AG04450 (cell line): Measurements from ENCODE around the gene LIN37. TPM values are rescaled to one million over a fixed set of nuclear protein-coding genes. Genes with fewer than 3 reads are reported as not detected.

ENCODE experiments used
- CTCF ChIA-PET: fragments of 300-600, 350-600 bp; formaldehyde crosslinking; extraction: SDS; loops from one replicate; lab custom pipeline; 2022; ENCODE audit warnings: antibody characterized with exemption, inconsistent platforms; lab: Charles Lee
- POLR2A ChIA-PET: fragments of 350-600 bp; formaldehyde crosslinking; extraction: SDS; loops from one replicate; lab custom pipeline; 2021; ENCODE audit warnings: antibody characterized with exemption, inconsistent platforms; lab: Yijun Ruan, JAX
- DNase-seq: peaks from one replicate; pipeline ENCODE4 v3.0.0-alpha.2; 2011; ENCODE audit warnings: low read depth, low spot score
- H3K27ac ChIP-seq: one replicate; pipeline ENCODE4 v1.5.1; 2012; ENCODE audit warnings: low read depth, low read length, control low read depth
- H3K27me3 ChIP-seq: one replicate; pipeline ENCODE4 v1.6.0; 2012; ENCODE audit warnings: low read length; ENCODE audit not compliant: control insufficient read depth, insufficient read depth
- H3K4me3 ChIP-seq: 2 replicates; pipeline ENCODE4 v1.5.1; 2011; ENCODE audit warnings: mild to moderate bottlenecking, low read depth, low read length, control low read depth
- H3K9me3 ChIP-seq: 2 replicates; pipeline ENCODE4 v1.5.1; 2012; ENCODE audit warnings: low read length; ENCODE audit not compliant: control insufficient read depth, insufficient read depth
- polyA plus RNA-seq: library from polyadenylated mRNA; depleted of rRNA; stranded (reverse); fragments of >200 nt; gene quantifications from 2 replicates; pipeline ENCODE4 v1.2.3, GENCODE V29; 2011
- TF ChIP-seq, protein P1 (sequence below): IDR thresholded peaks from 2 replicates; pipeline ENCODE4 v1.5.1; 2011; ENCODE audit warnings: low read depth, low read length, control low read depth, inconsistent platforms

LIN37 gene
- polyA plus RNA-seq, 1 experiment: 5.5 TPM

DNA sequence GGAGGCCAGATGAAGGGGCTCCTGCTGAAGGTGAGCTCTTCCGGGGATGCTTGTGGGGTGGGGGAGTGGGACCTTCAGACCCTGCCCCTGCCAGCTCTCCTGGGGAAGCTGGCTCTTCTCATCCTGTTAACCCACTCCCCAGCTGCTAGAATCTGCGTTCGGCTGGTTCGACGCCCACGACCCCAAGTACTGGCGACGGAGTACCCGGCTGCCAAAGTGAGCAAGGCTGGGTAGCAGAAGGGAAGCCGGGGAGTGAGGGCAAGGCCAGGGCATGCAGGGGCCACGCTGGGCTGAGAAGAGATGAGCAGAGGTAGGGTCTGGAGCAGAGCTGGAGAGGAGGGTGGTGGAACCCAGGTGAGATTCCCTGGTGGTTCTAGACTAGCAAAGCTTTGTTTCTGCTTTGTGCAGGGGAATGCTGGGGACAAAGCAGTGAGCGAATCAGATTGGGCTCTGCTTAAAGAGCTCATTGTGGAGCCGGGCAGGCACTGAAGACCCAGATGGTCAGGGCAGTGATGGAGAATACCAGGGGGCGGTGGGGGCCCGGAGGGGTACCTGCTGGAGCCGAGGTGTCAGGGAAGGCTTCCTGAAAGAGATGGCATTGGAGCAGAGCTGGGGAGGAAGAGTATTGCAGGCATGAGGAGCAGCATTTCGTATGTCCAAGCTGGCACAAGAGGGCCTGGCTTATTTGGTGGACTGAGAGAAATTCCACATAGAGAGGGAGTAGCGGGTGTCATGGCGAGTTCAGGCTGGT lies 20.2 kb upstream of the LIN37 start:
- H3K27ac ChIP-seq: no peak overlapping the region
- TF ChIP-seq, protein P1, sequence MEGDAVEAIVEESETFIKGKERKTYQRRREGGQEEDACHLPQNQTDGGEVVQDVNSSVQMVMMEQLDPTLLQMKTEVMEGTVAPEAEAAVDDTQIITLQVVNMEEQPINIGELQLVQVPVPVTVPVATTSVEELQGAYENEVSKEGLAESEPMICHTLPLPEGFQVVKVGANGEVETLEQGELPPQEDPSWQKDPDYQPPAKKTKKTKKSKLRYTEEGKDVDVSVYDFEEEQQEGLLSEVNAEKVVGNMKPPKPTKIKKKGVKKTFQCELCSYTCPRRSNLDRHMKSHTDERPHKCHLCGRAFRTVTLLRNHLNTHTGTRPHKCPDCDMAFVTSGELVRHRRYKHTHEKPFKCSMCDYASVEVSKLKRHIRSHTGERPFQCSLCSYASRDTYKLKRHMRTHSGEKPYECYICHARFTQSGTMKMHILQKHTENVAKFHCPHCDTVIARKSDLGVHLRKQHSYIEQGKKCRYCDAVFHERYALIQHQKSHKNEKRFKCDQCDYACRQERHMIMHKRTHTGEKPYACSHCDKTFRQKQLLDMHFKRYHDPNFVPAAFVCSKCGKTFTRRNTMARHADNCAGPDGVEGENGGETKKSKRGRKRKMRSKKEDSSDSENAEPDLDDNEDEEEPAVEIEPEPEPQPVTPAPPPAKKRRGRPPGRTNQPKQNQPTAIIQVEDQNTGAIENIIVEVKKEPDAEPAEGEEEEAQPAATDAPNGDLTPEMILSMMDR: no peak
- no peaks in the 10 kb centered on the region; the same call in 1 of the 2 replicates for H3K9me3 ChIP-seq
- no peak overlapping the region for H3K4me3 ChIP-seq
- ChIA-PET POLR2A (no interaction called here), CTCF (interaction anchor here (0.6 kb wide), 1 partner anchor 206 kb away, joined by 4 read pairs; no protein-coding TSS in a partner anchor)
- no peaks in the 10 kb centered on the region for H3K27me3 ChIP-seq
- no peak for DNase-seq

DNA sequence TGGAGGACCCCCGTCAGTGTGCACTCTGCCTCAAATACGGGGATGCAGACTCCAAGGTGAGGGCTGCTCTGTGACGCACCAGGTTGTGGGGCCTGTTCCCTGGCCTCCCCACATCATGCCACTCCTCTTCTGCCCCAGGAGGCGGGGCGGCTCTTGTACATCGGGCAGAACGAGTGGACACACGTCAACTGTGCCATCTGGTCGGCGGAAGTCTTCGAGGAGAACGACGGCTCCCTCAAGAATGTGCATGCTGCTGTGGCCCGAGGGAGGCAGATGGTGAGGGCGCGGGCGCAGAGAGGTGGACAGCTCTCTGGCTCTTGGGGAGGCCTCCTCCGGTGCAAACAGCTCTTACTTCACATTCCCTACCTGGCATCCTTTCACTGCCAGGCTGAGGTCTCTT lies 19.4 kb upstream of the LIN37 start:
- POLR2A ChIA-PET: no interaction called here
- Histone ChIP-seq H3K4me3 (no peak overlapping the region), H3K9me3 (no peaks in the 10 kb centered on the region; the same call in 1 of the 2 replicates), H3K27me3 (no peaks in the 10 kb centered on the region), H3K27ac (no peak overlapping the region)
- CTCF ChIA-PET: no interaction called here
- DNase-seq: no peak
- TF ChIP-seq, protein P1: no peak

DNA sequence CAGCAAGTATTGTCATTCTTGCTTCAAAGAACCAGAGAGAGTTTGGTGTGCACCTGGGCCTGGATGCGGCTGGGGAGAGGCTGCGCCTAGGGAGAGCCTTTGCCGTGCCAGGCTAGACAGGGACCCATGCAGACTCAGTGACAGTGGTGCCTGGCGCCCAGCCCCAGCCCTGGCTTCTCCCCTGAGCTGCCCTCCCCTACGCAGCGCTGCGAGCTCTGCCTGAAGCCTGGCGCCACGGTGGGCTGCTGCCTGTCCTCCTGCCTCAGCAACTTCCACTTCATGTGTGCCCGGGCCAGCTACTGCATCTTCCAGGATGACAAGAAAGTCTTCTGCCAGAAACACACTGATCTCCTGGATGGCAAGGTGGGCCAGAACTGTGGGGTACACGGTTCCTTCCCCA lies 18.6 kb upstream of the LIN37 start:
- H3K27ac ChIP-seq: no peak overlapping the region
- TF ChIP-seq, protein P1: no peak
- CTCF ChIA-PET: interaction anchor here (1.0 kb wide), 1 partner anchor 37 kb away, joined by 3 read pairs; no protein-coding TSS in a partner anchor
- H3K9me3 ChIP-seq: no peaks in the 10 kb centered on the region; the same call in 1 of the 2 replicates
- no peaks in the 10 kb centered on the region for H3K27me3 ChIP-seq
- POLR2A ChIA-PET: no interaction called here
- H3K4me3 ChIP-seq: no peak overlapping the region
- no peak for DNase-seq

DNA sequence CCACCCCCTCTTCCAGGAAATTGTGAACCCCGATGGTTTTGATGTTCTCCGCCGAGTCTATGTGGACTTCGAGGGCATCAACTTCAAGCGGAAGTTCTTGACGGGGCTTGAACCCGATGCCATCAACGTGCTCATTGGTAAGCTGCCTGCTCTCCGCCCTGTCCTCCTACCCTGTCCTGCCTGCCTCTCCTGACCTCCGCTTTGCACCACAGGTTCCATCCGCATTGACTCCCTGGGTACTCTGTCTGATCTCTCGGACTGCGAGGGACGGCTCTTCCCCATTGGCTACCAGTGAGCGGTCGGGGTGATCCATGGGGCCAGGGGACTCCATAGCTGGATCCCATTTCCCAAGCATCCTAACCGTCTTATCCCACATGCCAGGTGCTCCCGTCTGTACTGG lies 18.1 kb upstream of the LIN37 start:
- Histone ChIP-seq H3K4me3 (no peak overlapping the region), H3K9me3 (no peaks in the 10 kb centered on the region; the same call in 1 of the 2 replicates), H3K27ac (no peak overlapping the region), H3K27me3 (no peaks in the 10 kb centered on the region)
- ChIA-PET POLR2A (no interaction called here), CTCF (interaction anchor here (1.0 kb wide), 1 partner anchor 38 kb away, joined by 3 read pairs; no protein-coding TSS in a partner anchor)
- TF ChIP-seq, protein P1: no peak
- DNase-seq: no peak

DNA sequence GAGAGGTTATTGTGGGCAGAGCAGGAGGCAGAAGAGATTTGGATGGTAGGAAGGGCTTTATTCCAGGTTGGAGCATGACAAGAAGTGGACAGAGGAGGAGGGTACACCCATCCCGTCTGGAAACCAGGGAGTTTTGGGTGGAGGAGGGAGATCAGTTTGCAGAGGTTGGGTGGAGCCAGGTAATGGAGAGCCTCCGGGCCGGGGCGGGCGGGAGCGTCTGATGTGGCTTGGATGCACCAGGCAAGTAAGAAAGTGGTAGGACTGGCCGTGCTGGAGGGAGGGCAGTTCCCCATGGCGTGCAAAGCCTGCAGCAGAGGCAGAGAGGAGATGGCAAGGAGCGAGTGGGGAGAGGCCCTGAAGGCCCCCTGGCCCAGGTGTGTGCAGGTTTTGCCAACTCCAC lies 17.0 kb upstream of the LIN37 start:
- no peak overlapping the region for H3K27ac ChIP-seq
- ChIA-PET CTCF (no interaction called here), POLR2A (interaction anchor here (0.9 kb wide), 1 partner anchor 10 kb away, joined by 7 read pairs; no protein-coding TSS in a partner anchor)
- no peaks in the 10 kb centered on the region; the same call in 1 of the 2 replicates for H3K9me3 ChIP-seq
- no peaks in the 10 kb centered on the region for H3K27me3 ChIP-seq
- no peak overlapping the region for H3K4me3 ChIP-seq
- DNase-seq: no peak
- TF ChIP-seq, protein P1: no peak
